ENCODE data around the gene ATXN7.

Gene ATXN7

GRCh38 chr3:63886858-63887257 is 23.2 kb downstream of the ATXN7 start:
- peaks cover 5% of the 10 kb centered on the region for H3K4me1 ChIP-seq (ENCODE audit: control insufficient read depth, insufficient read depth, low read length)
- H3K9me3 ChIP-seq (ENCODE audit: control insufficient read depth, insufficient read depth, low read length), result no peaks in the 10 kb centered on the region
- no peaks in the 10 kb centered on the region for H3K36me3 ChIP-seq (ENCODE audit: control insufficient read depth, insufficient read depth, low read length)
- H3K27me3 ChIP-seq (ENCODE audit: control insufficient read depth, insufficient read depth, low read length), result no peaks in the 10 kb centered on the region
- no peak overlapping the region for H3K9ac ChIP-seq (ENCODE audit: low read depth, low read length)
- H3K4me3 ChIP-seq (ENCODE audit: low read depth, low read length), result no peak overlapping the region

GRCh38 chr3:63891518-63891917 is 27.9 kb downstream of the ATXN7 start:
- Histone ChIP-seq H3K9ac (ENCODE audit: low read depth, low read length) (no peak overlapping the region), H3K4me1 (ENCODE audit: control insufficient read depth, insufficient read depth, low read length) (peaks cover 9% of the 10 kb centered on the region), H3K27me3 (ENCODE audit: control insufficient read depth, insufficient read depth, low read length) (no peaks in the 10 kb centered on the region), H3K36me3 (ENCODE audit: control insufficient read depth, insufficient read depth, low read length) (no peaks in the 10 kb centered on the region), H3K9me3 (ENCODE audit: control insufficient read depth, insufficient read depth, low read length) (no peaks in the 10 kb centered on the region), H3K4me3 (ENCODE audit: low read depth, low read length) (no peak overlapping the region)

DNA sequence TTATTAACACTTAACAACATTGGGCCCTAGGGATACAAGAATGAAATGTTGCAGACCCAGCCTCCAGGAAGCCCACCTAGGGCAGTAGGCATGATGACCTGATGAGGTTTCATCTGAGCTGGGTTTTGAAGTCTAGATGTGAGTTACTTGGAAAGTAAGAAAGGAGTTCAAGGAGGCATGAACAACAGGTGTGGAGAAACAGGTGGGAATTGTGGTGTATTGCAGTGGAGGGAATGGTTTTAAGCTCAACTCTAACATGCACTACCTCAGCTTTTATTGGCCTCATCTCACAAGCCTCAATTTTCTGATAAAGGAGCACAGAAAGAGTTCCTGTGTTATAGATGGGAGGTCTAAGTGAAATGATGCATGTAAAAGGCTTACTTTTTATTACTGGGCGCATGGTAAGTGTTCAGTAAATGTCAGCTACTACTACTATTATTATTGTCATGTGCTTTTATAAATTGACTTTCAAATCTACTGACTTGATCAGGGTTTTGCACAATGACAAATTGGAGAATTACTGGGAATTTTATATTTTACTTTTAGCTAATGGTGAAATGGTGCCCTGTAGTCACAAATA is 29.2 kb downstream of the ATXN7 start:
- Histone ChIP-seq H3K9ac (ENCODE audit: low read depth, low read length) (no peak overlapping the region), H3K4me1 (ENCODE audit: control insufficient read depth, insufficient read depth, low read length) (peaks cover 4% of the 10 kb centered on the region), H3K36me3 (ENCODE audit: control insufficient read depth, insufficient read depth, low read length) (no peaks in the 10 kb centered on the region), H3K4me3 (ENCODE audit: low read depth, low read length) (no peak overlapping the region), H3K27me3 (ENCODE audit: control insufficient read depth, insufficient read depth, low read length) (no peaks in the 10 kb centered on the region), H3K9me3 (ENCODE audit: control insufficient read depth, insufficient read depth, low read length) (no peaks in the 10 kb centered on the region)

GRCh38 chr3:63895422-63896189 is 31.9 kb downstream of the ATXN7 start:
- no peaks in the 10 kb centered on the region for H3K27me3 ChIP-seq (ENCODE audit: control insufficient read depth, insufficient read depth, low read length)
- H3K9ac ChIP-seq (ENCODE audit: low read depth, low read length), result peak overlapping the region; percentile 27
- no peaks in the 10 kb centered on the region for H3K36me3 ChIP-seq (ENCODE audit: control insufficient read depth, insufficient read depth, low read length)
- H3K9me3 ChIP-seq (ENCODE audit: control insufficient read depth, insufficient read depth, low read length), result no peaks in the 10 kb centered on the region
- peaks cover 4% of the 10 kb centered on the region for H3K4me1 ChIP-seq (ENCODE audit: control insufficient read depth, insufficient read depth, low read length)
- no peak overlapping the region for H3K4me3 ChIP-seq (ENCODE audit: low read depth, low read length)

- Histone ChIP-seq H3K4me1 (ENCODE audit: control insufficient read depth, insufficient read depth, low read length) (peaks cover 4% of the 10 kb centered on the region), H3K27me3 (ENCODE audit: control insufficient read depth, insufficient read depth, low read length) (no peaks in the 10 kb centered on the region), H3K36me3 (ENCODE audit: control insufficient read depth, insufficient read depth, low read length) (no peaks in the 10 kb centered on the region), H3K4me3 (ENCODE audit: low read depth, low read length) (no peak overlapping the region), H3K9ac (ENCODE audit: low read depth, low read length) (no peak overlapping the region), H3K9me3 (ENCODE audit: control insufficient read depth, insufficient read depth, low read length) (no peaks in the 10 kb centered on the region)
These were observed 32.8 kb downstream of the ATXN7 start for GRCh38 chr3:63896332-63897030.

DNA sequence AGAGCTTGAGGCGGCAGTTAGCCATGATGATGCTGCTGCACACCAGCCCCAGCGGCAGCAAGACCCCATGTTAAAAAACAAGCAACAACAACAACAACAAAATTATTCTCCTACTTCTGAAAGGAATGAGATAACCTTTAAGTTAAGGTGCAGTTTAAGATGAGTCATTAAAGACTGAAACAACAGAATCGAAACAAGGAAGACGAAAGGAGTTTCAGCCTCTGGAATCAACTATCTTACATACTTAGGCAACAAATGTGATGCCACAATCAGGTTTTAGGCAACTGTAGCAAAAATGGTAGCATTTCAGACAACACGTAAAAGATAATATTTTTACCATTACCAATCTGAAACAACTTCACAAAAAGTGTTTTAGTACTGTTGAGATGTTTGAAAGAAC is 36.3 kb downstream of the ATXN7 start:
- Histone ChIP-seq H3K27me3 (ENCODE audit: control insufficient read depth, insufficient read depth, low read length) (no peaks in the 10 kb centered on the region), H3K4me1 (ENCODE audit: control insufficient read depth, insufficient read depth, low read length) (peaks cover 4% of the 10 kb centered on the region), H3K36me3 (ENCODE audit: control insufficient read depth, insufficient read depth, low read length) (no peaks in the 10 kb centered on the region), H3K4me3 (ENCODE audit: low read depth, low read length) (no peak overlapping the region), H3K9me3 (ENCODE audit: control insufficient read depth, insufficient read depth, low read length) (no peaks in the 10 kb centered on the region), H3K9ac (ENCODE audit: low read depth, low read length) (no peak overlapping the region)

- no peaks in the 10 kb centered on the region for H3K27me3 ChIP-seq (ENCODE audit: control insufficient read depth, insufficient read depth, low read length)
- H3K4me3 ChIP-seq (ENCODE audit: low read depth, low read length), result no peak overlapping the region
- no peaks in the 10 kb centered on the region for H3K36me3 ChIP-seq (ENCODE audit: control insufficient read depth, insufficient read depth, low read length)
- no peaks in the 10 kb centered on the region for H3K9me3 ChIP-seq (ENCODE audit: control insufficient read depth, insufficient read depth, low read length)
- H3K9ac ChIP-seq (ENCODE audit: low read depth, low read length), result no peak overlapping the region
- H3K4me1 ChIP-seq (ENCODE audit: control insufficient read depth, insufficient read depth, low read length), result peaks cover 4% of the 10 kb centered on the region
These were observed 36.8 kb downstream of the ATXN7 start for GRCh38 chr3:63900459-63900858.

DNA sequence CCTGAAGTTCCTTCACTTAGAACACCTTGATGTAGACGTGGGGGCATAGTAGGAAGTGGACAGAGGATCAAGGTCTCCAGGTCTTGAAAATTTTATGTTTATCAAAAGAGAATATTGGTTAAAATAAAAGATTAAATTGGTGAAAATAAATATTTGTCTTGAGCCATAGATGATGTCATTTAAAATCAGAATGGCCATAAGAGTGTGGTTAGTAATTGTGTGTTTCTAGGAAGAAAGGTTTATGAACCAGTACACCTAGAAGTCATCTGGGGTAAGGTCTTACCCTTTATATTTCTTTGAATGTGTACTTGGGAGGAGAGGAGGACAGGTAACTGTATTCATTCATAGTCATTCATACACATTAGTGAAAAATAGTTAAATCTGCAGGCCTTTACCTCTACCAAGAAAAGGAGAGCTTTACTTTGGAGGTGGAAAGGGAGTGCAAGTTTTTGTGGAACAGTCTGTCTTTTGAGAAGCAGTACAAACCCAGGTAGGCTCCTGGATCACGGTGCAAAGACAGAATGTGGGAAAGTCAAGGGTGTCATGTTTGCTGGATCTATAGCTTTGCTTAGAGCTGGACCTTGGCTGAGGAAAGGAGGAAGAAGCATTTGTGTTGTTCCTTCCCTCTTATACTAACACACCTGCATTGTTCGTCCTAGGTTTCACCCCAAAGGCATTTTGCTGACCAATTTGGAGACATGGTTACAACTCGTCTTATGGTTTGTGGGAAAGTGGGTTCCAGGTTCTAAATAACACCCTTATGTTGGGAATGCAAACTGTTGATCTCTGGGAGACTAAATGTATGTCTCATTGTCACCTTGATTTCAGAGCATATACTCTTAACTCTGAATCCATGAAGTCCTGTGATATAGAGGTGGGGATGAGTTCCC is 42.3 kb downstream of the ATXN7 start:
- Histone ChIP-seq H3K36me3 (ENCODE audit: control insufficient read depth, insufficient read depth, low read length) (no peaks in the 10 kb centered on the region), H3K4me1 (ENCODE audit: control insufficient read depth, insufficient read depth, low read length) (no peaks in the 10 kb centered on the region), H3K27me3 (ENCODE audit: control insufficient read depth, insufficient read depth, low read length) (no peaks in the 10 kb centered on the region), H3K4me3 (ENCODE audit: low read depth, low read length) (no peak overlapping the region), H3K9ac (ENCODE audit: low read depth, low read length) (no peak overlapping the region), H3K9me3 (ENCODE audit: control insufficient read depth, insufficient read depth, low read length) (no peaks in the 10 kb centered on the region)

DNA sequence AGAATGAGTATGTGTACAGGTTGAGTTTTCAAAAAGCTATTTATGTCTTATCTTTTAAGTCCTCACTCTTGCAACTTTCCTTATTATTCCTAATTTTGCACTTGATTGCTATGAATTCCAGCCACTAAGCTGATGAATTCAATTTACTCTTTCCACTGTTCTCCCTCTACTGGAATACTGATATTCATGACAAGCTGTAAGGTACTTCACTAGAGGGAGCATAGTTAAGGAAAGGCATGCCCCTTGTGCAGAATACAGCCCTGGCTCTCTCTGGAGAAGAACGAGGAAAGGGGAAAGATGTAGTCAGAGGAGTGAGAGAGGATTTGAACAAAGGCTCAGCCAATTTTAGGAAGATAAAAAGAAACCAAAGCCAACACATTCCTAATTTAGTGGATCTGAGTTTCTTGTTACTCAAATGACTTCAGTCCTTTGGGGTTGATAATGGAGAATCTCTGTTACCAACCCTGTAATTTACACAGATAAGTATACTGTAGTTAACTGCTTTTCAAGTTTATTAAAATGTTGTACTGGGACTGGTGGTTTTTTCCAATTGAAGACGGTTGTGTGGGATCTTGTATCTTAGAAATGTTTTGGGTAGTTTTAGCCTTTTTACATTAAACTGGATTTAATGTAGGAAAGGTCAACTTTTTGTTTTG is 44.5 kb downstream of the ATXN7 start:
- Histone ChIP-seq H3K4me3 (ENCODE audit: low read depth, low read length) (no peak overlapping the region), H3K4me1 (ENCODE audit: control insufficient read depth, insufficient read depth, low read length) (no peaks in the 10 kb centered on the region), H3K27me3 (ENCODE audit: control insufficient read depth, insufficient read depth, low read length) (no peaks in the 10 kb centered on the region), H3K36me3 (ENCODE audit: control insufficient read depth, insufficient read depth, low read length) (no peaks in the 10 kb centered on the region), H3K9ac (ENCODE audit: low read depth, low read length) (no peak overlapping the region), H3K9me3 (ENCODE audit: control insufficient read depth, insufficient read depth, low read length) (no peaks in the 10 kb centered on the region)

- Histone ChIP-seq H3K36me3 (ENCODE audit: control insufficient read depth, insufficient read depth, low read length) (no peaks in the 10 kb centered on the region), H3K27me3 (ENCODE audit: control insufficient read depth, insufficient read depth, low read length) (no peaks in the 10 kb centered on the region), H3K4me3 (ENCODE audit: low read depth, low read length) (no peak overlapping the region), H3K9ac (ENCODE audit: low read depth, low read length) (no peak overlapping the region), H3K4me1 (ENCODE audit: control insufficient read depth, insufficient read depth, low read length) (no peaks in the 10 kb centered on the region), H3K9me3 (ENCODE audit: control insufficient read depth, insufficient read depth, low read length) (no peaks in the 10 kb centered on the region)
These were observed 45.1 kb downstream of the ATXN7 start for GRCh38 chr3:63908776-63909175.

GRCh38 chr3:63909431-63909830 is 45.8 kb downstream of the ATXN7 start:
- no peak overlapping the region for H3K9ac ChIP-seq (ENCODE audit: low read depth, low read length)
- H3K27me3 ChIP-seq (ENCODE audit: control insufficient read depth, insufficient read depth, low read length), result no peaks in the 10 kb centered on the region
- H3K4me1 ChIP-seq (ENCODE audit: control insufficient read depth, insufficient read depth, low read length), result peaks cover 2% of the 10 kb centered on the region
- H3K9me3 ChIP-seq (ENCODE audit: control insufficient read depth, insufficient read depth, low read length), result no peaks in the 10 kb centered on the region
- no peak overlapping the region for H3K4me3 ChIP-seq (ENCODE audit: low read depth, low read length)
- H3K36me3 ChIP-seq (ENCODE audit: control insufficient read depth, insufficient read depth, low read length), result no peaks in the 10 kb centered on the region

Data from iPS-15b (cell line).